DMS153 treated with DMSO at 0.1 percent for 48 hours (cell line): ENCODE measurements around the gene CEP43.
A peak's percentile ranks its signal among the peaks of the same experiment; 100 is the strongest.

ENCODE experiments used
- DNase-seq: peaks from one replicate; lab custom pipeline; 2025; ENCODE audit not compliant: unreplicated experiment; lab: John Stamatoyannopoulos, UW

Gene CEP43

GRCh38 chr6:166960609-166960978, 38.6 kb upstream of the CEP43 start:
- no peak for DNase-seq

GRCh38 chr6:166966268-166966667, 32.9 kb upstream of the CEP43 start:
- DNase-seq = no peak

GRCh38 chr6:166969390-166970002, 29.7 kb upstream of the CEP43 start:
- no peak for DNase-seq

GRCh38 chr6:166970091-166970490, 29.1 kb upstream of the CEP43 start:
- no peak for DNase-seq

- DNase-seq = no peak
Measured at GRCh38 chr6:166970776-166971175, 28.4 kb upstream of the CEP43 start.

- DNase-seq = no peak
Measured at GRCh38 chr6:166971271-166971670, 27.9 kb upstream of the CEP43 start.

GRCh38 chr6:166972101-166972500, 27.1 kb upstream of the CEP43 start:
- no peak for DNase-seq

- DNase-seq = no peak
Measured at GRCh38 chr6:166976636-166977035, 22.6 kb upstream of the CEP43 start.

GRCh38 chr6:166977621-166978525, 21.3 kb upstream of the CEP43 start:
- DNase-seq = no peak

- DNase-seq = no peak
Measured at GRCh38 chr6:166980738-166981137, 18.5 kb upstream of the CEP43 start.

- DNase-seq = no peak
Measured at GRCh38 chr6:166987448-166987847, 11.7 kb upstream of the CEP43 start.

- no peak for DNase-seq
Measured at GRCh38 chr6:166987930-166988329, 11.3 kb upstream of the CEP43 start.

- no peak for DNase-seq
Measured at GRCh38 chr6:166988674-166989201, 10.5 kb upstream of the CEP43 start.

- DNase-seq = no peak
Measured at GRCh38 chr6:166989427-166990032, 9.7 kb upstream of the CEP43 start.

- DNase-seq = no peak
Measured at GRCh38 chr6:166996406-166996805, 2.8 kb upstream of the CEP43 start.

GRCh38 chr6:166997348-166997747, 1.8 kb upstream of the CEP43 start:
- DNase-seq = no peak

GRCh38 chr6:166997768-166998255, 1.4 kb upstream of the CEP43 start:
- peak; percentile 20 for DNase-seq

- DNase-seq = no peak
Measured at GRCh38 chr6:166998256-166999144, 697 bp upstream of the CEP43 start.

GRCh38 chr6:166999884-167000253, 672 bp downstream of the CEP43 start:
- DNase-seq = no peak

GRCh38 chr6:167000759-167001158, 1.6 kb downstream of the CEP43 start:
- DNase-seq = no peak
